ENCODE data around the gene TBC1D24. TPM values are rescaled to one million over a fixed set of nuclear protein-coding genes. Genes with fewer than 3 reads are reported as not detected.

TBC1D24 gene
- total and polyA plus RNA-seq, 4 donors: 9.0 to 35.7 (median 23.3) TPM

DNA sequence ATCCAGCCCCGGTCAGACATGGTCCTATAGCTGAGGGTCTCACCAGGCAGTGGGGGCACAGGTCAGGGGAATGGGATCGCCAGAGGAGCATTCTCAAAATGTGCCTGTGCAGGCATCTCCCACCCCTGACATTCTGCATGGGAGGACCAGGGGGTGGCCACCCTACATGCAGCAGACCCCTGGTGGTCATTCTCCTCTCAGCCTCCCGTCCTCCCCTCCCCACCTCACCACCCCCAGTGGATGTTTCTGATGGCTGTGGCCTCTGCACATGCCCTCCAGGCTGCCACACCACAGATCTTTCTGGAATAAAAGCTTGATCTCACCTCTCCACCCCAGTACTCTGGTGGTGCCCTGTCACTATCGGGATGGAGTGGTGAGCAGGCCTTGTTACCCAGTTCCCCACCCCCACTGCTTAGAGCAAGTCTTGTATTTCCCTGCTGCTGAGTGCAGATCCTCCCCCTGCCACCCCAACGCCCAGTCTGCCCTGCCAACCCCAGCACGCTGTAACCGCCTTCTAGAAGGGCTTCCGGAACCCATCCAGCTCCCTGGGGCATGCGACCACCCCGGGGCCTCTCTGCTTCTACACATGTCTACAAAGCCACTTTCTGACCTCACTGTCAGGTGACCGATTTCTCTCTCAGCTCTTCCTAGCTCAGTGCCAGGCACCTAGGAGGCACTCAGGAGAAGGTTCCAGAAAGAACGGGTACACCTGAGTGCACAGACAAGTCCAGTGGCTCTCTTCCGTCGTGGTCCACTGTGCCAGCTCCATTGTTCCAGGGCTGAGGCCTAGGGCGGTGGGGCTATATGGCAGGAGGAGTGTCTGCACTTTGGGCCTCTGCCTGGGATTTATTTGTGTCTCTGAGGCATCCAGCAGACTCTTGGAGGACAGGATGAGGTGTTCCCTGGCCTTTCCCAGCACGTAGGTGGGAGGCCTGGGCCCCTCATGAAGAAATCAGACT lies 9.3 kb downstream of the TBC1D24 start:
- Histone ChIP-seq H3K4me3 (no peak overlapping the region), H3K4me1 (ENCODE audit: control insufficient read depth in 5 of 5, insufficient read depth in 5 of 5, low read length in 5 of 5) (peaks cover 0 to 57% (median 9%) of the 10 kb centered on the region in 5 donors), H3K36me3 (ENCODE audit: control insufficient read depth in 4 of 4, insufficient read depth in 4 of 4, low read length in 4 of 4) (no peaks in the 10 kb centered on the region), H3K27ac (ENCODE audit: low read depth in 1 of 2, low read length in 1 of 2) (no peak overlapping the region), H3K9ac (ENCODE audit: insufficient read depth in 1 of 2, low read length in 2 of 2) (no peak overlapping the region), H3K9me3 (ENCODE audit: control insufficient read depth in 4 of 4, insufficient read depth in 3 of 4, low read length in 3 of 4) (no peaks in the 10 kb centered on the region), H3K27me3 (ENCODE audit: control insufficient read depth in 3 of 3, insufficient read depth in 3 of 3, low read length in 2 of 3) (no peaks in the 10 kb centered on the region)
- 84 to 92% methylated on average over 16 of the region's 16 CpGs for WGBS, 2 donors
- ATAC-seq (ENCODE audit: insufficient read depth, low FRiP score) (no peak), DNase-seq (no peak)
- TF ChIP-seq CTCF (IDR thresholded peaks at IDR 0.05; ENCODE audit: control extremely low read depth, extremely low read depth): no peak

DNA sequence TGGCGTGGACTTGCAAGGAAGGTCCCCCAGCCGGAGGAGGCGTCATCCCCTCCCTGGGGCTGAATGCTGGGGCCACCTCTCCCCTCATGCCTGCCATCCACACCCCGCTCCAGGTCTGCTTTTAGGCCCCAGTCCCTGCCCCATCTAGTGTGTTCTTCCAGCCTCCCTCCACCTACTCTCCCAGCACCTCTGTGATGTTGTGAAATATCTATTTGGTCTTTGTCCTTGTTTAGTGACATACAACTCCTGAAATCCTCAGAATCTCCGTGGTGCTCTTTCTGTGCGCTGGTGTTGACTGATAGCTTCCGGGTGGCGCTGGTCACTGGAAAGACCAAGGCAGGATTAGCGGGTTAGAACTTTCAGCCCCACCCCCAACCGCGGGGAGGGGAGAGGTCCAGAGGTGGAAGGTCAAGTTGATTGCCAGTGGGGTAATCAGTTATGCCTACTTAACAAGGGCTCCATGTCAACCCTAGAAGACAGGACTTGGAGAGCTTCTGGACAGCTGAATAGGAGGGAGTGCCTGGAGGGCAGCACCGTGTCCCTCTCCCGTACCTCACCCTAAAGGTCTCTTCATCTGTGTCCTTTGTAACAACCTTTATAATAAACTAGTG lies 10.1 kb downstream of the TBC1D24 start:
- DNase-seq (no peak), ATAC-seq (ENCODE audit: insufficient read depth, low FRiP score) (no peak)
- peaks cover 0 to 57% (median 9%) of the 10 kb centered on the region in 5 donors for H3K4me1 ChIP-seq (ENCODE audit: control insufficient read depth in 5 of 5, insufficient read depth in 5 of 5, low read length in 5 of 5)
- no peaks in the 10 kb centered on the region for H3K9me3 ChIP-seq (ENCODE audit: control insufficient read depth in 4 of 4, insufficient read depth in 3 of 4, low read length in 3 of 4)
- H3K4me3 ChIP-seq: no peak overlapping the region
- no peak overlapping the region for H3K27ac ChIP-seq (ENCODE audit: low read depth in 1 of 2, low read length in 1 of 2)
- 84 to 93% methylated on average over 13 of the region's 13 CpGs for WGBS, 2 donors
- H3K27me3 ChIP-seq (ENCODE audit: control insufficient read depth in 3 of 3, insufficient read depth in 3 of 3, low read length in 2 of 3): no peaks in the 10 kb centered on the region
- H3K9ac ChIP-seq (ENCODE audit: insufficient read depth in 1 of 2, low read length in 2 of 2): no peak overlapping the region
- TF ChIP-seq CTCF (IDR thresholded peaks at IDR 0.05; ENCODE audit: control extremely low read depth, extremely low read depth): no peak
- H3K36me3 ChIP-seq (ENCODE audit: control insufficient read depth in 4 of 4, insufficient read depth in 4 of 4, low read length in 4 of 4): no peaks in the 10 kb centered on the region

GRCh38 chr16:2485811-2486507 lies 11.0 kb downstream of the TBC1D24 start:
- ATAC-seq (ENCODE audit: insufficient read depth, low FRiP score) (no peak), DNase-seq (no peak)
- Histone ChIP-seq H3K27ac (ENCODE audit: low read depth in 1 of 2, low read length in 1 of 2) (peak overlapping the region in 1 of 2 donors; percentile 18), H3K36me3 (ENCODE audit: control insufficient read depth in 4 of 4, insufficient read depth in 4 of 4, low read length in 4 of 4) (peaks cover 0 to 4% (median 0%) of the 10 kb centered on the region in 4 donors), H3K4me1 (ENCODE audit: control insufficient read depth in 5 of 5, insufficient read depth in 5 of 5, low read length in 5 of 5) (peaks cover 0 to 57% (median 9%) of the 10 kb centered on the region in 5 donors), H3K4me3 (no peak overlapping the region), H3K9ac (ENCODE audit: insufficient read depth in 1 of 2, low read length in 2 of 2) (no peak overlapping the region), H3K9me3 (ENCODE audit: control insufficient read depth in 4 of 4, insufficient read depth in 3 of 4, low read length in 3 of 4) (no peaks in the 10 kb centered on the region), H3K27me3 (ENCODE audit: control insufficient read depth in 3 of 3, insufficient read depth in 3 of 3, low read length in 2 of 3) (no peaks in the 10 kb centered on the region)
- 62 to 67% methylated on average over 33 of the region's 33 CpGs for WGBS, 2 donors
- no peak for TF ChIP-seq CTCF (IDR thresholded peaks at IDR 0.05; ENCODE audit: control extremely low read depth, extremely low read depth)

Measured in lung (tissue), 12 donors.